Gastroesophageal sphincter (tissue), 2 donors: ENCODE results near the gene GPR153.

Source experiments
- EP300 ChIP-seq: sonication (generic); formaldehyde crosslinking; IDR thresholded peaks from one replicate; pipeline ENCODE4 v1.6.1; 2017; ENCODE audit warnings: antibody characterized with exemption, mild to moderate bottlenecking
- POLR2A ChIP-seq, 2 donors: fragments of 450-650 bp; IDR thresholded peaks; one replicate each; pipeline ENCODE4 v1.6.1; 2017; ENCODE audit warnings: antibody characterized with exemption in 2 of 2, mild to moderate bottlenecking in 2 of 2, moderate library complexity in 1 of 2
- POLR2AphosphoS5 ChIP-seq: sonication (generic); formaldehyde crosslinking; IDR thresholded peaks from one replicate; pipeline ENCODE4 v1.6.1; 2017; ENCODE audit warnings: antibody characterized with exemption

DNA sequence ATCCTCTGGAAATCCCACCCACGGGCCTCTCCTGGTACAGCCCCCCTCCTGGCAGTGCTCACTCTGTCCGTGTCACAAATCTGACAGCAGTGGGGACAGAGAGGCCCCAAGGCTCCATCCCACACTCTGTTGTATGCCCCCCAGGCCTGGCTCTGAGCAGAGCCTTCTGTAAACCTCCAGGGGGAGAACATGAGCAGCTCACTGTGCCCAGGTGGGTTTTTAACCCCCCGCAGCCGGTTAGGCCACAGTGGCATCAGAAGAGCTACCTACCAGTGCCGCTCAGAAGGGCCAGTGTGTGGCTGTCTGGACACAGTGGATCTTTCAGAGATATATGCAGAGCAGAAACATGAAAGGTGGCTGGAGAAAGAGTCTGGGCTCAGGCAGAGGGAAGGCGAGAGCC lies 12.0 kb upstream of the GPR153 start:
- TF ChIP-seq POLR2A (IDR thresholded peaks at IDR 0.05) = no peak
- no peak for TF ChIP-seq EP300
- TF ChIP-seq POLR2AphosphoS5 = no peak
